ENCODE measurements around the gene FLACC1.
"Not testable (repeated sequence)": the region's sequence is repeated elsewhere in the genome, so short reads cannot be mapped to it uniquely, and the experiment has no call there.

The FLACC1 gene

GRCh38 chr2:201255408-201256033 lies 101.6 kb downstream of the FLACC1 start:
- no peak for DNase-seq (ENCODE audit: low read depth)

- no peak for DNase-seq (ENCODE audit: low read depth)
These were observed 102.9 kb downstream of the FLACC1 start for GRCh38 chr2:201254081-201254730.

GRCh38 chr2:201250741-201251140 lies 106.4 kb downstream of the FLACC1 start:
- DNase-seq (ENCODE audit: low read depth), result no peak

- no peak for DNase-seq (ENCODE audit: low read depth)
These were observed 107.3 kb downstream of the FLACC1 start for GRCh38 chr2:201249889-201250288.

- no peak for DNase-seq (ENCODE audit: low read depth)
These were observed 108.8 kb downstream of the FLACC1 start for GRCh38 chr2:201248288-201248844.

GRCh38 chr2:201246280-201246679 lies 110.9 kb downstream of the FLACC1 start:
- no peak for DNase-seq (ENCODE audit: low read depth)

- DNase-seq (ENCODE audit: low read depth), result no peak
These were observed 112.3 kb downstream of the FLACC1 start for GRCh38 chr2:201244829-201245228.

- no peak for DNase-seq (ENCODE audit: low read depth)
These were observed 114.4 kb downstream of the FLACC1 start for GRCh38 chr2:201242571-201243277.

GRCh38 chr2:201239167-201239935 lies 117.8 kb downstream of the FLACC1 start:
- not testable (repeated sequence) for DNase-seq (ENCODE audit: low read depth)
